Epithelial cell of proximal tubule (primary cell): ENCODE data around the gene KRTAP12-4. TPM values are rescaled to one million over a fixed set of nuclear protein-coding genes. Genes with fewer than 3 reads are reported as not detected.

Experiments
- DNase-seq: peaks from one replicate; pipeline ENCODE4 v3.0.0-alpha.2; 2011; ENCODE audit warnings: low read depth
- H3K4me3 ChIP-seq: 2 replicates; pipeline ENCODE4 v1.5.1; 2011; ENCODE audit warnings: low read depth, mild to moderate bottlenecking, low read length
- CTCF ChIP-seq: conservative IDR thresholded peaks from 2 replicates; pipeline ENCODE4 v1.5.1; 2012; ENCODE audit warnings: low read depth, mild to moderate bottlenecking, low read length
- total RNA-seq: library from RNA; depleted of rRNA; stranded (reverse); fragments of >200 nt; gene quantifications from 2 replicates; pipeline ENCODE4 v1.2.3, GENCODE V29; 2015

KRTAP12-4 gene
- total RNA-seq = not detected in 2 replicates

GRCh38 chr21:44654576-44655175 lies at the start of gene KRTAP12-4:
Gene KRTAP12-4 (minus strand): TSS chr21:44654659. CDS start chr21:44654614, 45 bp downstream.
- TF ChIP-seq CTCF = no peak
- no peak for DNase-seq
- no peak within 1 kb of the TSS for H3K4me3 ChIP-seq

GRCh38 chr21:44703731-44704635 lies 49.5 kb upstream of the KRTAP12-4 start:
- no peak overlapping the region for H3K4me3 ChIP-seq
- no peak for DNase-seq
- TF ChIP-seq CTCF = no peak

- TF ChIP-seq CTCF = no peak
- DNase-seq = no peak
- no peak overlapping the region for H3K4me3 ChIP-seq
Measured at GRCh38 chr21:44702973-44703730, 48.7 kb upstream of the KRTAP12-4 start.

GRCh38 chr21:44702111-44702972 lies 47.9 kb upstream of the KRTAP12-4 start:
- DNase-seq = no peak
- no peak for TF ChIP-seq CTCF
- no peak overlapping the region for H3K4me3 ChIP-seq

- no peak for DNase-seq
- TF ChIP-seq CTCF = no peak
- H3K4me3 ChIP-seq = no peak overlapping the region
Measured at GRCh38 chr21:44701541-44701940, 47.1 kb upstream of the KRTAP12-4 start.

- DNase-seq = no peak
- no peak overlapping the region for H3K4me3 ChIP-seq
- TF ChIP-seq CTCF = no peak
Measured at GRCh38 chr21:44701023-44701400, 46.6 kb upstream of the KRTAP12-4 start.
